BE2C (cell line): ENCODE measurements around the gene C17orf50.
A peak's percentile ranks its signal among the peaks of the same experiment; 100 is the strongest.

ENCODE experiments used
- DNase-seq: peaks from one replicate; pipeline ENCODE4 v3.0.0-alpha.2; 2020
- H3K27me3 ChIP-seq: fragments of 250-450 bp; sonication (Bioruptor Pico); 2 replicates; pipeline ENCODE4 v1.5.1; 2020; ENCODE audit warnings: mild to moderate bottlenecking
- H3K36me3 ChIP-seq: fragments of 250-450 bp; sonication (Bioruptor Pico); 2 replicates; pipeline ENCODE4 v1.5.1; 2020; ENCODE audit warnings: mild to moderate bottlenecking
- H3K4me1 ChIP-seq: fragments of 250-450 bp; sonication (Bioruptor Pico); 2 replicates; pipeline ENCODE4 v1.5.1; 2020
- H3K4me3 ChIP-seq: 2 replicates; pipeline ENCODE4 v1.5.1; 2011; ENCODE audit warnings: low read depth, low read length
- H3K9me3 ChIP-seq: fragments of 250-450 bp; sonication (Bioruptor Pico); 2 replicates; pipeline ENCODE4 v1.5.1; 2020
- TF ChIP-seq, protein P1 (sequence below): IDR thresholded peaks from 2 replicates; pipeline ENCODE4 v1.5.1; 2012; ENCODE audit warnings: mild to moderate bottlenecking, low read depth, low read length

Gene C17orf50

DNA sequence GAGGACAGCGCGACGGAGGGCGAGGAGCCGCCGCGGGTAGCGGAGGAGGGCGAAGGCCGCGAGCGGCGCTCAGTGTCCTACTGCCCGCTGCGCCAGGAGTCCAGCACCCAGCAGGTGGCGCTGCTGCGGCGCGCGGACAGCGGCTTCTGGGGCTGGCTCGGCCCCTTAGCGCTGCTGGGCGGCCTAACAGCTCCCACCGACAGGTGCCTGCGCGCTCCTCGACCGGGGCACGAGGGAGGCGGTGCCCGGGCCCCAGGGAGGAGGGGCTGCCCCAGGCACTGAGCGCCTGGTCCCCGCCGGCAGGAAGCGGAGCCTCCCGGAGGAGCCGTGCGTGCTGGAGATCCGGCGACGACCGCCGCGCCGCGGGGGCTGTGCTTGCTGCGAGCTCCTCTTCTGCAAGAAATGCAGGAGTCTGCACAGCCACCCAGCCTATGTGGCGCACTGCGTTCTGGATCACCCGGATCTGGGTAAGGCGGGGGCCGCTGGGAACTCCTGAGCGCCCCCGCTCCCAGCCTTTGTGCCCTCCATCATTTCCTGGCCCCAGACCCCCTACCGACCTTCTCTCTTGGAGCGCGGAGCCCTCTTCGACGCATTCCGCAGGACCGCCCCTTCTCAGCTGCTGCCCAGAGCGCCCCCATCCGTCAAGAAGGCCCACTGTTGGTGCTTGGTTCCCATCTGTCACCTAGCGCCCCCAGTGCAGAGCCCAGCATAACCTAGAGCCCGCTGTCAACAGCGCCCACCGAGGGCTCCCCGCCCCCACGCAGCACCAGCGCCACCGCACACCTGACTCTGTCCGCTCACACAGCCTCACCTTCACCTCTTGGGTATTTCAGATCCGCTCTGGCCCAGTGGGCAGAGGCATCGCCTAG is 3.7 kb downstream of the C17orf50 start:
- peak; percentile 95 for DNase-seq
- no peaks in the 10 kb centered on the region for H3K27me3 ChIP-seq
- no peaks in the 10 kb centered on the region for H3K9me3 ChIP-seq

DNA sequence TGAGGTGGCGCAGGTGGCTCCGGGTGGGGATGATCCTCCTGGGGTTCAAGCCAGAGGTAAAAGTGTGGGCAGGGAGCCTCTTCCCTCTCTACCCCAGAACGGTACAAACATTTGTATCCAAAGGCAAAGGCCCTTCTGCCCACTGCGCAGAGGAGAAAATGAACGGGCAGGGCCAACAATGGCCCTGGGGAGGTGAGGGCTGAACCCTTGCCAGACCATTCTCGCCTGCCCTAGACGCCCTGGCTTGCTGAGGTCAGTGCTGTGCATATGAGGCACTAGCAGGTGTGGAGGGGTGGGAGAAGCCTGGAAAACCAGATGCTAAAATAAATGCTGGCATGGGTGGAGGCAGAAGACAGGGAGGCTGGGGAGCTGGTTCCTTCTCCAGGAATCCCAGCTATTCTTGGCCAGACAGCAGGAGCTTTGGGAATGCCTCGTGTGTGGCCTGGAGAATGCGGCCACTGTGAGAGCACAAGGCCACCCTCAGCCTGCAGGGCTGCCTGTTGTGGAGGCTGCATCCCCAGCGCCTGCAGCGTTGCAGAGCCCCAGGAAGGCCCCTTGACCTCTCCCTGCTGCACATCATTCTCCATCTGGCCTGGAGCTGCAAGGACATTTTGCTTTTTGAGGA is 4.5 kb downstream of the C17orf50 start:
- H3K36me3 ChIP-seq = no peaks in the 10 kb centered on the region
- H3K4me3 ChIP-seq = peak overlapping the region; percentile 72
- peaks cover 7% of the 10 kb centered on the region for H3K4me1 ChIP-seq
- no peaks in the 10 kb centered on the region for H3K27me3 ChIP-seq
- TF ChIP-seq, protein P1, sequence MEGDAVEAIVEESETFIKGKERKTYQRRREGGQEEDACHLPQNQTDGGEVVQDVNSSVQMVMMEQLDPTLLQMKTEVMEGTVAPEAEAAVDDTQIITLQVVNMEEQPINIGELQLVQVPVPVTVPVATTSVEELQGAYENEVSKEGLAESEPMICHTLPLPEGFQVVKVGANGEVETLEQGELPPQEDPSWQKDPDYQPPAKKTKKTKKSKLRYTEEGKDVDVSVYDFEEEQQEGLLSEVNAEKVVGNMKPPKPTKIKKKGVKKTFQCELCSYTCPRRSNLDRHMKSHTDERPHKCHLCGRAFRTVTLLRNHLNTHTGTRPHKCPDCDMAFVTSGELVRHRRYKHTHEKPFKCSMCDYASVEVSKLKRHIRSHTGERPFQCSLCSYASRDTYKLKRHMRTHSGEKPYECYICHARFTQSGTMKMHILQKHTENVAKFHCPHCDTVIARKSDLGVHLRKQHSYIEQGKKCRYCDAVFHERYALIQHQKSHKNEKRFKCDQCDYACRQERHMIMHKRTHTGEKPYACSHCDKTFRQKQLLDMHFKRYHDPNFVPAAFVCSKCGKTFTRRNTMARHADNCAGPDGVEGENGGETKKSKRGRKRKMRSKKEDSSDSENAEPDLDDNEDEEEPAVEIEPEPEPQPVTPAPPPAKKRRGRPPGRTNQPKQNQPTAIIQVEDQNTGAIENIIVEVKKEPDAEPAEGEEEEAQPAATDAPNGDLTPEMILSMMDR = no peak
- no peak for DNase-seq
- no peaks in the 10 kb centered on the region for H3K9me3 ChIP-seq

More for the DNA sequence above, 3.7 kb downstream of the C17orf50 start:
- TF ChIP-seq, protein P1 = peak; percentile 83
- Histone ChIP-seq H3K4me3 (peak overlapping the region; percentile 72), H3K36me3 (no peaks in the 10 kb centered on the region), H3K4me1 (peaks cover 7% of the 10 kb centered on the region)

DNA sequence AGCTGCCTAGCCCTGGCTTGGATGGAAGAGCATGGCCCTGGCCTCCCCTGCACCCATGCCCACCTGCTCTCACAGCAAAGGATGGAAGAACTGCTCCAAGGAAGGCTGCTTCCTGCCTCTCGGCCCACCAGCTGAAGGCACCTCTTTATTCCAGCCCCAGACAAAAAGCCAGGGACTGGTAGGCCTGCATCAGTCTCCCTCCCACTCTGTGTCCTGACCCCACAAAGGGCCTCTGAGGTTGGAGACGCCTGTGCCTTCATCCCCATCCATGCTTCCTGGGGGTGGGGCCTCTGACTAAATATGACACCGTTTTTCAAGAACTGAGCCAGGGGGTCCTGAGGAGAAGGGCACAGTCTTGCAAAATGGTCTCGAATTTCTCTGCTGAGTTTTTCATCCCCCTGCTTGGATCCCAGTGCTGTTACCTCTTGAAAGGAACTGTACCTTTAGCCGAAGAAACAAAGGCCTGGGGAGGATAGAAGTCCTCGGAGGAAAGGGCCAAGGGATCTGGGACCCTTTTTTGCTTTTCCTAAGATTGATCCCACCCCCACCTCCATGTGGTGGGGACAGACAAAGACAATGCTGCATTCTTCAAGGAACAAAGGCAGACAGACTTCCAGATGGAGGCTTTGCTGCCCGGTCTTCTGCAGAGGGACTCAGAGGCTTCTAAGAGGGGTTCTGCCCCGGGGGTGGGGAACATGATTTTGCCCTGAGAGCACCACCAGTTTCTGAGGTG is 5.2 kb downstream of the C17orf50 start:
- peaks cover 7% of the 10 kb centered on the region for H3K4me1 ChIP-seq
- no peaks in the 10 kb centered on the region for H3K27me3 ChIP-seq
- no peak for DNase-seq
- H3K9me3 ChIP-seq = no peaks in the 10 kb centered on the region
- H3K36me3 ChIP-seq = no peaks in the 10 kb centered on the region
- TF ChIP-seq, protein P1 = no peak
- no peak overlapping the region for H3K4me3 ChIP-seq

DNA sequence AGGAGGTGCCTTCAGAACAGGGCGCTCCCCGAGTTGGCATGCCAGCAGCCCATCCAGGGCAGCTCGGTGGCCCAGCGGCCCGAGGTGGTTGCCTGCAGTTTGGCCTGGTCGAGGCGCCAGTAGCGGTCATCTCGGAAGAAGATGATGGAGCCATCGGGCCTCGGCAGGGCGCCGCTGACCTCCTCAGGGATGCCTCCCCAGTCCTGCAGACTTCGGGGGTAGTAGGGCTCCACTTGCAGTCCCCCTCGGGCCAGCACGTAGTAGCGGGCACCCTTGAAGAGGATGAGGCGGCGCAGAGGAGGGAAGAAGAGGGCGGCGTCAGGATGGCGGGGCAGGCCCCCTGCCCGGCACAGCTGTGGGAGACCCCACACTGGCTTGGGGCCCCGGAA is 5.8 kb downstream of the C17orf50 start:
- Histone ChIP-seq H3K4me1 (peaks cover 7% of the 10 kb centered on the region), H3K36me3 (no peaks in the 10 kb centered on the region), H3K27me3 (no peaks in the 10 kb centered on the region), H3K9me3 (no peaks in the 10 kb centered on the region), H3K4me3 (no peak overlapping the region)
- TF ChIP-seq, protein P1 = no peak
- no peak for DNase-seq

DNA sequence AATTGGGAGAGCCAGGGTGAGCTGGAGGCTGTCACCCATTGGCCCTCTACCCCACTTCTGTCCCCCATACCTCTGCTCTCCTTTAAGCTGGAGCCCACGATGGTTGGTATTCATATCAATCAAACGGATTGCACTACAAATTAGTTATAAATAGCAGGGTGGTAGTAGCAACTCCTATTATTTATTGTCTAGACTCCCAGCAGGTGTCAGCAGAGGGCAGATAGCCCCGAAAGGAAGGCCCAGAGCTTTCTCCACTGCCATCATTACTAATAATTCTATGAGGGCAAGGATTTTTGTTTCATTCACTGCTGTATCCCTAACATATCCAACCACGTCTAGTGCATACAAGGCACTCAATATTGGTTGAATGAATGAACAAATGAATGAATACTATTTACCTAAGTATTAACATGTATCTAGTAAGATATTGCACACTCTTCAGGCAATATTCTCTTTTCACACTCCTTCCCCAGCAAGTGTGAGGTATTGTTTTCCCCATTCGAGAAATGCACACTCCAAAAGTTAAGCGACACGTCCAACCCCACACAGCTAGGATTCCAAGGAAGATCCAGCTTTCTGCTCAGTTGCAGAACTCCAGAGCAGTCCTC is 6.3 kb downstream of the C17orf50 start:
- Histone ChIP-seq H3K4me1 (peaks cover 7% of the 10 kb centered on the region), H3K36me3 (no peaks in the 10 kb centered on the region), H3K27me3 (no peaks in the 10 kb centered on the region), H3K9me3 (no peaks in the 10 kb centered on the region), H3K4me3 (no peak overlapping the region)
- TF ChIP-seq, protein P1 = peak; percentile 76
- peak; percentile 62 for DNase-seq
